Measurements from ENCODE around the gene KLF13. TPM values are rescaled to one million over a fixed set of nuclear protein-coding genes. Genes with fewer than 3 reads are reported as not detected.

Gene KLF13
- polyA plus RNA-seq, 1 experiment: 16.8 TPM

GRCh38 chr15:31279221-31280045, 47.2 kb upstream of the KLF13 start:
- Histone ChIP-seq H3K27ac (ENCODE audit: low read depth, low read length) (no peak overlapping the region), H3K27me3 (ENCODE audit: control insufficient read depth, insufficient read depth, low read length) (peaks cover 9% of the 10 kb centered on the region), H3K4me3 (ENCODE audit: low read depth, low read length) (no peak overlapping the region), H3K9me3 (ENCODE audit: control insufficient read depth, insufficient read depth, low read length) (no peaks in the 10 kb centered on the region)
- ChIA-PET CTCF (no interaction called here), POLR2A (no interaction called here)
- no peak for DNase-seq (ENCODE audit: low read depth, low spot score)
- no peak for TF ChIP-seq CTCF (IDR thresholded peaks at IDR 0.05; ENCODE audit: low read depth, low read length)

- no peak overlapping the region for H3K27ac ChIP-seq (ENCODE audit: low read depth, low read length)
- CTCF ChIA-PET: interaction anchor here (1.2 kb wide), 1 partner anchor 208 kb away, joined by 3 read pairs; no protein-coding TSS in a partner anchor
- no peak for DNase-seq (ENCODE audit: low read depth, low spot score)
- H3K9me3 ChIP-seq (ENCODE audit: control insufficient read depth, insufficient read depth, low read length): no peaks in the 10 kb centered on the region
- H3K4me3 ChIP-seq (ENCODE audit: low read depth, low read length): no peak overlapping the region
- POLR2A ChIA-PET: no interaction called here
- peaks cover 9% of the 10 kb centered on the region for H3K27me3 ChIP-seq (ENCODE audit: control insufficient read depth, insufficient read depth, low read length)
- TF ChIP-seq CTCF (IDR thresholded peaks at IDR 0.05; ENCODE audit: low read depth, low read length): no peak
Measured at GRCh38 chr15:31280046-31280830, 46.4 kb upstream of the KLF13 start.

GRCh38 chr15:31280831-31281216, 45.8 kb upstream of the KLF13 start:
- H3K27ac ChIP-seq (ENCODE audit: low read depth, low read length): no peak overlapping the region
- H3K4me3 ChIP-seq (ENCODE audit: low read depth, low read length): no peak overlapping the region
- no peaks in the 10 kb centered on the region for H3K9me3 ChIP-seq (ENCODE audit: control insufficient read depth, insufficient read depth, low read length)
- DNase-seq (ENCODE audit: low read depth, low spot score): no peak
- no peak for TF ChIP-seq CTCF (IDR thresholded peaks at IDR 0.05; ENCODE audit: low read depth, low read length)
- H3K27me3 ChIP-seq (ENCODE audit: control insufficient read depth, insufficient read depth, low read length): peaks cover 9% of the 10 kb centered on the region
- ChIA-PET CTCF (interaction anchor here (1.2 kb wide), 1 partner anchor 208 kb away, joined by 3 read pairs; no protein-coding TSS in a partner anchor), POLR2A (no interaction called here)

- no peak overlapping the region for H3K4me3 ChIP-seq (ENCODE audit: low read depth, low read length)
- no peak overlapping the region for H3K27ac ChIP-seq (ENCODE audit: low read depth, low read length)
- POLR2A ChIA-PET: no interaction called here
- no peak for DNase-seq (ENCODE audit: low read depth, low spot score)
- H3K9me3 ChIP-seq (ENCODE audit: control insufficient read depth, insufficient read depth, low read length): no peaks in the 10 kb centered on the region
- TF ChIP-seq CTCF (IDR thresholded peaks at IDR 0.05; ENCODE audit: low read depth, low read length): no peak
- CTCF ChIA-PET: interaction anchor here (1.5 kb wide), 1 partner anchor 207 kb away, joined by 3 read pairs; no protein-coding TSS in a partner anchor
- H3K27me3 ChIP-seq (ENCODE audit: control insufficient read depth, insufficient read depth, low read length): peaks cover 9% of the 10 kb centered on the region
Measured at GRCh38 chr15:31283043-31283442, 43.6 kb upstream of the KLF13 start.

GRCh38 chr15:31285772-31286261, 40.8 kb upstream of the KLF13 start:
- Histone ChIP-seq H3K27ac (ENCODE audit: low read depth, low read length) (no peak overlapping the region), H3K9me3 (ENCODE audit: control insufficient read depth, insufficient read depth, low read length) (no peaks in the 10 kb centered on the region), H3K4me3 (ENCODE audit: low read depth, low read length) (no peak overlapping the region), H3K27me3 (ENCODE audit: control insufficient read depth, insufficient read depth, low read length) (peaks cover 9% of the 10 kb centered on the region)
- no peak for TF ChIP-seq CTCF (IDR thresholded peaks at IDR 0.05; ENCODE audit: low read depth, low read length)
- ChIA-PET POLR2A (no interaction called here), CTCF (no interaction called here)
- DNase-seq (ENCODE audit: low read depth, low spot score): no peak

All from AG04450 (cell line).